Measurements from ENCODE around the gene SCTR.

The SCTR gene

DNA sequence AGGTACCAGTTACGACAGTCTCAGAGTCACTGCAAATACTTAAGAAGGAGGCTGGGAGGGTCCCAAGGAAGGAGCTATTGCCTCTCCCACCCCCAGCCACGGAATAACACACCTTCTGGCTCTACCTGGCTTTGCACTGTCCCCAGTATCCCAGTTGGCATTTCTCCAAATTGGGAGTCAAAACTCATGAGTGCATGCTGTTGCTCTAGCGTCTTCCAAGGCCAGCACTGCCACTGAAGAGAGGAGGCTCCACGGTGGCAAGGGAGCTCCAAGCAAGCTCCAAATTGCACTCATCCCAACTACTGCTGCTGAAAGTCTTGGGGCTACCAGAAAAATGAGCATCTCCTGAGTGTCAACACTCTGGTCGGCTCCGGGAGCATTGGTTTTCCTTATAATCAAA, 1.6 kb downstream of the SCTR start:
- no peak for DNase-seq

- no peak for DNase-seq
Measured at GRCh38 chr2:119521433-119522050, 2.7 kb downstream of the SCTR start.

GRCh38 chr2:119520696-119521432, 3.4 kb downstream of the SCTR start:
- no peak for DNase-seq

GRCh38 chr2:119519057-119519408, 5.2 kb downstream of the SCTR start:
- DNase-seq: no peak

- DNase-seq: no peak
Measured at GRCh38 chr2:119518401-119519056, 5.8 kb downstream of the SCTR start.

- peak; percentile 16 for DNase-seq
Measured at GRCh38 chr2:119517433-119517832, 6.8 kb downstream of the SCTR start.

DNA sequence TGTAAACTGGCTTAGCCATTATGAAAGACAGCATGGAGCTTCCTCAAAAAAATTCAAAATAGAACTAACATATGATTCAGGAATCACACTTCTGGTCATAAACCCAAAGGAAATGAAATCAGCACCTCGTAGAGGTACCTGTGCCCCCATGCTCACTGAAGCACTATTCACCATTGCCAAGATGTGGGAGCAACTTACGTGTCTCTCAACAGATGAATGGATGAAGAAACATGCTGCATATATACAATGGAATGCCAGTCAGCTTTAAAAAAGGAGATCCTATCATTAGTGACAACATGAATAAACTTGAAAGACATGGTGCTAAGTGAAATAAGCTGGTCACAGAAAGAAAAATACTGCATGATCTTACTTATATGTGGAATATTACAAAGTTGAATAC, 8.2 kb downstream of the SCTR start:
- DNase-seq: no peak

DNA sequence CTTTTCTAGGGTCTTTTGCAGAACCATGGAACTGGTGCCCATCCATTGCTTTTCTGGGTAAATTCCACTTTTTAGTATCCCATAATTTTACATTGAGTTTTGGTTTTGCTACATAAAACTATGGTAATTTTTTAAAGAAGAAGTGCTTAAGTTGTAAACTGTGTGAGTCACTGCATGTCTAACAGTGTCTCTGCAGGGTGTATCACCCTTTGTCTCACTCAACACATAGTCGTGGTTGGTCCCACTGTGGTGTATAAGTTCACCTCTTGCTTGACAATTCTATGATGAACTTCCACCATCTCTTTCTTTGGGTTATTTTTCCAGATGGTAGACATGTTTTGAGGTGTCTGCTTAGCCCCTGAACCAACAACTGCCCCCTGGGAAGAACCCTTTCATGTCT, 10.5 kb downstream of the SCTR start:
- DNase-seq: no peak

DNA sequence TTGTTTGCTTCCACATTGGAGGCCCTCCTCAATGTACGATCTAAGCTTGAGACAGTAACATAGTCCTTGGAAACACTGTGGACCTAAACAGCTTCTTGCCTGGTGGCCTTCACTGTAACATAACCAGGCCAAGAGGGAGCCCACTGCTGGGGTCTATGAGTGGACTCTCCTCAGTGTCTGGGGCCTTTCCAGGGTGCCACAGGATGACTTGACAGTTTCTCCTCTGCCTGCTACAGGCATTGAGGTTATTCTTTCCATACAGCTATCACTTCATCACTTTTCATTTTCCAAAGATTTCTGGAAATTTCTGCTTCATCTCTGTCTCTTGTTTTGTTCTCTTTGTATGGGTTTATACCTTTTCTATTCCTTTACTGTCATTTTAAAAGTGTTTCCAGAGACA, 11.3 kb downstream of the SCTR start:
- DNase-seq: no peak

- DNase-seq: no peak
Measured at GRCh38 chr2:119511989-119512388, 12.3 kb downstream of the SCTR start.

DNA sequence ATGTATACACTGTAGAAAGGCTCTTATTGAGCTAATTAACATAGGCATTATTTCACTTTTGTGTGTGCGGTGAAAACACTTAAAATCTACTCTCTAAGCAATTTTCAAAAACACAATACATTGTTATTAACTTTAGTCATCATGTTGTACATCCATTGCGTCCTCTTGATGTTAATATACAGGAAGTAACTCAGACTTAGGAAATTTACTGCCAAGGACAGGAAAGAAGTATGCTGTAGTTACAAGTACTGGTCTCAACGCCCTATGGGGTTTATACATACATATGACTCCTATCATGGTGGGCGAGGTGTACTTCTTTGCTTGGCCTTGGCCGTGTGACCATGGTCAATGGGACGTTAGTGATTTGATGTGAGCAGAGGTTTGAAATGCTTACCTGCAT, 15.5 kb downstream of the SCTR start:
- no peak for DNase-seq

GRCh38 chr2:119496682-119497081, 27.6 kb downstream of the SCTR start:
- DNase-seq: no peak

DNA sequence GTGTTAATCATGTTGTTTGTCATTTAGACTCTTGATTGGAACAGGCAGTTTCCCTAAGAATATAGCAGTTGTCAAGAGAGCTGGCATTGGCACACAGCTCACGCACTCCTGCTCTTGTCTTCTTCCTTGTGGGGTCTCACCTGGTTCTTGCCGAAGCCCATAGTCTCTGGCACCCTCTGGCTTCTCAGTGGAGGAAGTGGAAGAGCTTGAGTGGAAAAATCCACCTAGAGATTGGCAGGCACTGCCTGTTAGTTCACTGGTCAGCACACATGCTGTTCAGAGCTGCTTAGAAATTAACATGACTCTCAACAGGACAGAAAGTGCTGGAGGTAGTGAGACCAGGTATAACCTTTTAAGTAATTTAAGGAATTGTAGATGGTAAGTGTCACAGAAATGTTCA, 28.3 kb downstream of the SCTR start:
- no peak for DNase-seq

DNA sequence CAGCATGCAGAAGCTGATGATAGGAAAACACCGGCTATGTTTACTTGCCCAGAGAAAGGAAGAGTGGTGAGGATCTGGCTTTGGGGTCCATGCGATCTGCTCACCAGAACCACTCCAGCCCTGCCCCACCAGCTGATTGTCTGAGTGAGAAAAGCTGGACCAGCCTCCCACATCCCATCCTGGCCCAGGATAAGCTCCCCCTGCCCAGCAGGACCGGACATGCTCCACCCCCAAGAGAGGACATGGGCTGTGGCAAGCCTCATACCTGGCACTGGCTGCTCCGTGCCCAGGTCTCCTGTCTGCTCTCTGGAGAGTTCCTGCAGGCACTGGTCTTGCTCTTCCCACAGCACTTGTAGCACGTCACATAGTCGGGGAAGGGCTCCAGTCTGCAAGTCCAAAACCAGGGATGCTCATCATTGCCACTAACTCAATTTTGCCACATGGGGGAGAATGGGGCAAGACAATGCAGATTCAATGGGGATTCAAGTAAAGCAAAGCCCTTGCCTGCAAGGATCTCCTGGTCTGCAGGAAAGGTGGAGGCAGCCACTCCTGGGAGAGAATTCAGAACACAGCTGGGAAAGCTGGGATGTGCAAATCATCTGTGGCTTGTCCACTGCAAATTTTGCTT, 30.0 kb downstream of the SCTR start:
- no peak for DNase-seq

DNA sequence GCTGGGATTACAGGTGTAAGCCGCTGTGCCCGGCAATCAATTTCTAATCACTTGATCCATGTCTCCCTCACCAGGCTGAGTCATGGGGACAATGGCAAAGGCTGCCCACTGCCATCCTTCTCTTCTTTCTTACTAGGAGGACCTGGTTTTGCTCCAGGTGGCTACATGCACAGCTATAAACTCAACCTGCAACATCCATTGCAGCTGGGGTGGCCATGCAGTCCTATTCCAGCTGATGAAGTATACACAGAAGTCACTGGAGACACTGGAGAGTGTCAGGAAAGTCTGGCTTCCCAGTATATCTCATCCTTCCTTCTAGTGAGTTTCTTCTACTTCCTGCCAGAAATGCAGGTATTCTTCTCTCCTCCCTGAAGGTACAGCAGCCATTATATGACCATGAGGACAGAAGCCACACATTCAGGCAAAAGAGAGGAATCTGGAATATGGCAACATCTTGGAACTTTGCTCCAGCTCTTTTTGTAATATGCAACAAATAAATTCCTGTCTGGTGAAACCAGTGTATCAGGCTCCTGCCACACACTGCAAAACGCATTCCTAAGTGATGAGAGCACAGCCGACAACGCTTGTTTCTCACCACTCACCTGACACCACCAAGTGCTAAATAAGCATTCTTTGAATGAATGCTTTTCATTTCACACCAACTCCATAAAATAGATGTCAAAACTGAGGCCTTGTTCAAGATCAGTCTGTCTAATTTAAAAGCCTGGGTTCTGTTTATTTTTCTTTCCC, 32.3 kb downstream of the SCTR start:
- no peak for DNase-seq

DNA sequence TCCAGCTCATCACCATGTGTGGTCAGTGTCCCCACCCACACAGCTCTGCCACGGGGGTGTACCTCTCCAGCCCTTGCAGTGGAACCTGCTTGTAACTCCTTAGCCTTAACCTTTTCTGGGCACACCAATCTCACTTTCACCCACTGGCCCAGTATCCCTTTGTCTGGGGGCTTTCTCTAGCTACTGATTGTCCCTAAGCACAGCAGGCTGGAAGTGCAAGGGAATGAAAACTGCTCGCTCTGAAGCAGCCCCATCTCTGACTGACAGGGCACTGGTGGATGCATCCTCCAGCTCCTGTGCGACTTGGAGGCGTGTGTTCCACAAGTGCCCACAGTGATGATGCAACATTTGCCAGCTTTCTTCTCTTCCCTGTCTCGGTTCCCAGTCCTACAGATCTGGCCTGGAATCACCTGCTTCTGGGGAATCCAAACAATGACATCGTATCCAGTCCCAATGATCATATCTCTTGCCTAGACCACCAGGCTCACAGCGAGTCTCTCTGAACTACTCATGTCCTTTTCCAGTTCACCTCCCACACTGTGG, 33.6 kb downstream of the SCTR start:
- no peak for DNase-seq

DNA sequence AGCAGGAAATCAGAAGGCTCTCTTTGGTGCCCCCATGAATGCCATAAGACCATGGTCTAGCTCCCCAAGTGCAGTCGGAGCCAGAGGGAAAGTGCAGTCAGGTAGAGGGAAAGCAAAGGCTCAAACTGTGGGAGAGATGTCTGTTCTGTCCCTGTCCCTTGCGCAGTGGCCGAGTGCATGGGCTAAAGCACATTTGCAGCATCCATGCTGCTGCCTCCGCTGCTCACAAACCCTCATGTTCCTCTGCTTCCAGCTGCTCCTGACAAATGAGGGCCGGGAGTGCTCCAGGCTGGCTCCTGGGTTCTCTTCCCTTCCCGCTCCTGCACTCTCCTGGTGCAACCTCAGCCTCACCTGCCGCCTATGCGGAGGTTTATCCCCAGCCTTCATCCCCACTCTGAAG, 34.2 kb downstream of the SCTR start:
- DNase-seq: no peak

DNA sequence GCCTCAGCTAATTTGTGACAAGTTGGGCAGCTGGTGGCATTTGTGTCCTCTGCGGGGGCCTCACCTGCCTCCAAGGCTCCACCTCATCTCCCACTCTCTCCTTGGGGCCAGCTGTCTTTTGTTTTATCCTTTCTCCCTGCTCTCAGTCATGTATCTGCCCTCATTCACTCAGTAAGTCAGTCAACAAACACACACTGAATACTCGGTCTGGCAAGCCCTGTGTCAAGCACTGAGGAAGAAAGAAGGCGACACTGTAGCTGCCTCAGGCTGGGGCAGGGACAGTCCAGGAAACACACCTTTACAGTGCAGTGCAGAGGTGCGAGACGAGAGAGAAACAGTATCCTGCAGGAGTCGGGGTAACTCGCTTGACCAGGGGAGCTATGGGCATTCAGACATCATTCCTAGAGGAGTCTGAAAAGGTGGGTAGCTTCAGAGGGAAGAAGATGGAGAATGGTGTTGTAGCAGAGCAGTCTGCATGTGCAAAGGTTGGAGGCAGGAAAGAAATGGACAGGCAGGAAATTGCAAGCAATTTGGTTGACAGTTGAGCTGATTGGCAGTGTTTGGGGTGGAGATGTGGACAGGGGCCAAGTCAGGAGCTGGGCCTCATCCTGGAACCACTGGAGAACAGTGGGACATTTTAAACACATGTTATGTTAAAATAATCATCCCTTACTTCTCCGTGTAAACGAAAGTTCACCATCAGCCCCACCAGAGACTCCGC, 34.9 kb downstream of the SCTR start:
- no peak for DNase-seq

DNA sequence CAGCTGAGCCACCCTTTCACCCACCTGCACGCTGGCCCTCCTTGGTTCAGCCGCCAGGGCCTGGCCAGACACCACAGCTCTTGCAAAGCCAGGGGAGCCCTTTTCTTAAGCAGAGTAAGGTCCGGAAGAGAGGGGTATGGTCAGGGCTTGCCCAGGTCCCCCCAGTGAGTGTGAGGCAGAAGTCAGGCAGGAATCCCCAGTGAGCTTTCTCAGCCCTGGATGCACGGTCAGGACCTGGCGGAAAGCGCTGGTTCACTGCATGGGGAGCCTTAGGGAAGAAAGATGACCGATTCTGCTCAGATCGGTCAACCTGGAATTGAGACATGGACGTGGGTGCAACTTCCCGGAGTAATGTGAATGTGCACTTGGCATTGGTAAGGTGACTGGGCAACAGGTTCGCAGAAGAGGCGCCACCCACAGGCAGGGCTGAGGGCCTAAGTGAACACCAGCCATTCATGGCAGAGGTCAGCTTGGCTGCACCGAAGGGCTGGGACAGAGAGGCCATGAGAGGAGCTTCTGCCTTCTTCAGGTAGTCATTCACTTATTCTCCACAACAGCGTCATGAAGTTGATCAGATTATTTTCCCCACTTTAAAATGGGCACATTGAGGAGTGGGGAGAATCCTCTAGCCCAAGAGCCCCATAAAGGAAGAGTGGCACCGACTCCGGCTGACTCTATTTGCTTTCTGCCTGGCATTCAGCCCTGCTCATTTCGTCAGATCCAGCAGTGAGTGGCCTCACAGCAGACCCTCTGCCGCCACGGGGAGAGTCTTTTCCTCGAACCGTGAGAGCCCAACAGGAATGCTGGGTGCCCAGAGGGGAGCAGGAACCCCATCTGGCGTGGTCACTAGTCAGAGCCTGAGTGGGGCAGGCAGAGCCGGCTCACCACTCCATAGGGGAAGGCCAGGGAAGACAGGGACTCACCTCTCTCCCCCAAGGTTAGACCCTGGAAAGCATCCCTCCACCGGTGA, 35.8 kb downstream of the SCTR start:
- DNase-seq: no peak

DNA sequence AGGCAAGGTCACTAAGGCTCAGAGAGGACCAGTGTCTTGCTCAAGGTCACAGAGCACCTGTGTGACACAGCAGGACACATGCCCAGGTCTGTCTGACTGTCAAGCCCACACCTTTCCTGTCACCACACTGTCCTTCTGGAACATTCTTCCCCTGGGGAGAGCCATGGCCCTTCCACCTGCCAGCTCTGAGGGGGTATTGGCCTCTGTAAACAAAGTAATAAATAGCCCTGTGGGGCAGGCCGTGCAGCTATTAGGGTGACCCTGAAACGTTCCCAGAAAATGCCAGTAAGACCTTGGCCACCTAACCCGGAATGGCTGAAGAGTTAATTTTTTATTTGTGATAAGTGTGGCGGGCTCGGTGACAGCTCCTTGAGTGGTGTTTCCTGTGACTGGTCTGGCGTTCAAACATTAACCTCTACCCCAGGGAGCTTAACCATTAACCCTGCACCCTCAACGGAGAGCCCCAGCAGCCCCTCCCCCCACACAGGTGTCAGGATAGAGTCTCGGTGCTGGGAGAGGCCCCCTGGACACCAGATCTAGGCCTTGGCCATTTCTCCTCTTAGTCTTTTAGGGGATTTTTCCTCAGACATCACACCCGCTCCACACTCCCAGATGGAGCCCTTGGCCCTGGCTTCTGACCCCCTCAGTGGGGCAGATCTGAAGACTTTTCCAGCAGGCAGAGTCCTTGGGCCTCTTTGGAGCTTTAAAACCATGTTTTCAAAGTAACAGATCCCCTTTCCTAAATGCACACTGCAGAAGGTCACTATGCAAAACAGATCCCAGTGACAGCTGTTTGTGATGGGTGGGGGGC, 36.6 kb downstream of the SCTR start:
- no peak for DNase-seq
